Left renal cortex interstitium (tissue), 4 donors: ENCODE results near the gene PDXP. TPM values are rescaled to one million over a fixed set of nuclear protein-coding genes. Genes with fewer than 3 reads are reported as not detected.
"Not testable (repeated sequence)": the region's sequence is repeated elsewhere in the genome, so short reads cannot be mapped to it uniquely, and the experiment has no call there.

Experiments used
- DNase-seq, 4 donors: peaks; one replicate each; pipeline ENCODE4 v3.0.0-alpha.2; 2013; ENCODE audit warnings: low read depth in 4 of 4, low spot score in 2 of 4, missing footprints in 1 of 4
- polyA plus RNA-seq, 4 donors: library from polyadenylated mRNA; unstranded; fragments of 120-200 nt; gene quantifications; one replicate each; pipeline ENCODE4 v1.2.1, GENCODE V29; 2013; ENCODE audit not compliant: insufficient read length in 4 of 4

Gene PDXP, protein sequence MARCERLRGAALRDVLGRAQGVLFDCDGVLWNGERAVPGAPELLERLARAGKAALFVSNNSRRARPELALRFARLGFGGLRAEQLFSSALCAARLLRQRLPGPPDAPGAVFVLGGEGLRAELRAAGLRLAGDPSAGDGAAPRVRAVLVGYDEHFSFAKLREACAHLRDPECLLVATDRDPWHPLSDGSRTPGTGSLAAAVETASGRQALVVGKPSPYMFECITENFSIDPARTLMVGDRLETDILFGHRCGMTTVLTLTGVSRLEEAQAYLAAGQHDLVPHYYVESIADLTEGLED
- 10 to 100 TPM; 16.7 to 22.7 (median 18.4) TPM for polyA plus RNA-seq

DNA sequence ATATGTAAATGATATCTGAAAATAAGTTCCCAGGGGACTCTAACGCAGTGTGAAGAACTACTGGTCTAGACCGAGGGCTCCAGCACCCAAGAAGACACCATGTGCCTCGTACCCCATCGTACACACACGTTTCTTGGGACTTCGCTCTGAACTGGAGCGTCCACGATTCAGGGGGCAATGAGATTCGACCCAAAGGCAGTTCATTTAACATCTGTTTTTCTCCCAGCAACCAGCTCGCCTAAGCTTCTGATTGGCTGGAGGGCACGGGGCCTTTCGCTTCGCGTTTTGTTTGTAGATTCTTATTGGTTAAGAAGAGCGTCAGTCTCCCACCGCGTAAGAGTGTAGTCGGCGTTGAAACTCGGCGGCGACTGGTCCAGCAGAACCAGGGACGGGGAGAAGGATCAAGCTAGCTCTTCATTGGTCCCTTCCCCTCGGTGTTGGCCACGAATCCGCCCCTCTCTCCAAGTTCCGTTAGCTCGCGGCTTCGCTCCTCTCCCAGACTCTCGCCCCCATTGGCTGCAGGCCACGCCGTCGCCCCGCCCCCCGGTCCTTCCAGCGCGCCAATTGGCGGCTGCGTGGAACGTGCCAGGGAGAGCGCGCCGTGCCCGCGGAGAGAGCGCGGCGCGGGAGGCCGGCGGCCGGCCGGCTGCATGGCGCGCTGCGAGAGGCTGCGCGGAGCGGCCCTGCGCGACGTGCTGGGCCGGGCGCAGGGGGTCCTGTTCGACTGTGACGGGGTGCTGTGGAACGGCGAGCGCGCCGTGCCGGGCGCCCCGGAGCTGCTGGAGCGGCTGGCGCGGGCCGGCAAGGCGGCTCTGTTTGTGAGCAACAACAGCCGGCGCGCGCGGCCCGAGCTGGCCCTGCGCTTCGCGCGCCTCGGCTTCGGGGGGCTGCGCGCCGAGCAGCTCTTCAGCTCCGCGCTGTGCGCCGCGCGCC, at the start of gene PDXP:
Gene PDXP, plus strand, starts transcription at position 591 of the 933 bp plus-strand sequence. Its CDS starts 60 bp downstream, at position 651.
- DNase-seq = peak; percentile 98 to 100 (median 98)

GRCh38 chr22:37609240-37610152, 49.0 kb upstream of the PDXP start:
- no peak for DNase-seq

GRCh38 chr22:37610153-37610475, 48.4 kb upstream of the PDXP start:
- not testable (repeated sequence) for DNase-seq

- DNase-seq = no peak
Observed at GRCh38 chr22:37610480-37611129, 47.9 kb upstream of the PDXP start.

- no peak for DNase-seq
Observed at GRCh38 chr22:37611207-37611606, 47.3 kb upstream of the PDXP start.

DNA sequence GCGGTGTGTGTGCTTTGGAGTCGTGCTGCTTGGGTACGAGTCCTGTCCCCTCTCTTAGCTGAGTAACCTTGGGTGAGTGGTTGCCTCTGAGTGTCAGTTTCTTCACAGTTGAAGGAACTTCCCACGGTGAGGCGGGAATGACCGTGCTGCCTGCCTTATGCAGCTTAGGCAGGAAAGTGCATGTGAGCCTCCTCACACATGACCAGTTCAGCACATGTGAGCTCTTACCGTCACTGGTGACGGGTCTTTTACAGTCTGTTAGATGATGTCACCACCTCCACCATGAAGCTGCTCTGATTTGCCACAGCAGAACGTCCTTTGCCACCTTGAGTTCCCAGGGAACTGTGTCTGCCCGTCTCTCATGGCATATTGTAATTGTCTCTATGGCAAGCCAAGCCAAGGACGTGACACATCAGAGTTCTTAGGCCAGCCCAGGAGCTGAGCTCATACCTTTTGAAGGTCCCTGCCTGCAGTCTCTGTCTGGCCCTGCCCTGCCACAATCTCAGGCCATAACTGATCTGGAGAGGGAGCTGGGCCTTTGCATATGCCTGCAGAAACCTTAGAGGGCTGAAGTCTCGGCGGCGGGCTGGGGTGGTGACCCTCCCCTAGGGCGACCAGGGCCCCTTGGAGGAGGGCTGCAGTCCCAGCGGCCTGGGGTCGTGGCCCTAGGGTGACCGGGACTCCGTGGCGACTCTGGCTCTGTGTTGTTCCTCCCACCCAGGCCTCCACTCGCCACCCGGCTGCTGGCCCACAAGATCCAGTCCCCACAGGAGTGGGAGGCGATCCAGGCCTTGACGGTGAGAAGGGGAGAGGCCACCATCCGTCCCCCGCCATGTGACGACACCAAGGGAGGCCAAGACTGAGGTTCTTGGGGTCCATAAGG, 42.1 kb upstream of the PDXP start:
- DNase-seq = no peak

DNA sequence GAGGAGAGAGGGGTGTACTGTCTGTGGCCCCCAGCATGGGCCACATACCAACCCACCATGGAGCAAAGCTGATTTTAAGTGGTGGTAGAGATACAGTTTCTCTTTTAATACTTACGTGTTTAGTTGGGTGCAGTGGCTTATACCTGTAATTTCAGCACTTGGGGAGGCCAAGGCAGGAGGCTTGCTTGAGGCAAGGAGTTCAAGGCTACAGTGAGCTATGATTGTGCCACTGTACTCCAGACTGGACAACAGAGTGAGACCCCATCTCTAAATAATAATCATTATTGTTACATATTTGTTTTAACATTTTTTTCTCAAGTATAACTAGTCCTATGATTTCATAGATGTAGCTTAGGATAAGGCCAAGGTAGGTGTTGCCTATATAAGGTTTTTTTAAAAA, 41.1 kb upstream of the PDXP start:
- DNase-seq = no peak

GRCh38 chr22:37618072-37618656, 40.4 kb upstream of the PDXP start:
- no peak for DNase-seq

DNA sequence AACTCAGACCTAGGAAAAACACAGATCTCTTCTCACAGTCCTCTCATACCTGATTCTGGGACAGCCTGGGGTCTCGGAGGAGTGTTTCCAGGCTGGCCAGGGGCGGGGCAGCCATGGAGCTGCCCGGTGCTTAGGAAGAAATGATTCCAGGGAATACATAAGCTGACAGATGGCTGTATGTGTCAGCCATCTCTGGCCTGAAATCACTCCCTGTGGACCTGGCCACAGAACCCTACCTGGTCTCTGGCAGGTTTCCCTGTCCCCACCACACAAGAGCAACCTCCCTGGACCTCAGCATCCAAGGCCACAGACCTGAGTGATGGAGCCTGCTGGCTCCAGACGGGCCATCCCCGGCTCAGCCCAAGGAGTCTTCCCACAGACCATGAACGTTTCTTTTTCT, 39.8 kb upstream of the PDXP start:
- DNase-seq = no peak

DNA sequence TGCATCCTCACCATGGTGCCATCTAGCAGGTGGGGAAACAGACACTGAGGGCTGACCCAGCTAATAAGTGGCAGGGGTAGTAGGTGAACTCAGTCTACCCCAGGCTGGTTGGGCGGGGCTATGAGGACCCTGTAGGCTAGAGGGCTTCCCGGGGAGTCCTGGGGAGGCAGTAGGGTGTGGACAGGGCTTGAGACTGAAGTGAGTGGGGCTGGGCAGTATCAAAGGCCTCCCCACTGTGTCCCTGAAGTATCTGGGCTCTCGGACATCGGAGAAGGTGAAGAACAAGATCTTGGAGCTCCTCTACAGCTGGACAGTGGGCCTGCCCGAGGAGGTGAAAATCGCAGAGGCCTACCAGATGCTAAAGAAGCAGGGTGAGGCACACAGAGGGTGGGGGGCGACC, 38.5 kb upstream of the PDXP start:
- DNase-seq = no peak

- DNase-seq = no peak
Observed at GRCh38 chr22:37621352-37621860, 37.1 kb upstream of the PDXP start.

DNA sequence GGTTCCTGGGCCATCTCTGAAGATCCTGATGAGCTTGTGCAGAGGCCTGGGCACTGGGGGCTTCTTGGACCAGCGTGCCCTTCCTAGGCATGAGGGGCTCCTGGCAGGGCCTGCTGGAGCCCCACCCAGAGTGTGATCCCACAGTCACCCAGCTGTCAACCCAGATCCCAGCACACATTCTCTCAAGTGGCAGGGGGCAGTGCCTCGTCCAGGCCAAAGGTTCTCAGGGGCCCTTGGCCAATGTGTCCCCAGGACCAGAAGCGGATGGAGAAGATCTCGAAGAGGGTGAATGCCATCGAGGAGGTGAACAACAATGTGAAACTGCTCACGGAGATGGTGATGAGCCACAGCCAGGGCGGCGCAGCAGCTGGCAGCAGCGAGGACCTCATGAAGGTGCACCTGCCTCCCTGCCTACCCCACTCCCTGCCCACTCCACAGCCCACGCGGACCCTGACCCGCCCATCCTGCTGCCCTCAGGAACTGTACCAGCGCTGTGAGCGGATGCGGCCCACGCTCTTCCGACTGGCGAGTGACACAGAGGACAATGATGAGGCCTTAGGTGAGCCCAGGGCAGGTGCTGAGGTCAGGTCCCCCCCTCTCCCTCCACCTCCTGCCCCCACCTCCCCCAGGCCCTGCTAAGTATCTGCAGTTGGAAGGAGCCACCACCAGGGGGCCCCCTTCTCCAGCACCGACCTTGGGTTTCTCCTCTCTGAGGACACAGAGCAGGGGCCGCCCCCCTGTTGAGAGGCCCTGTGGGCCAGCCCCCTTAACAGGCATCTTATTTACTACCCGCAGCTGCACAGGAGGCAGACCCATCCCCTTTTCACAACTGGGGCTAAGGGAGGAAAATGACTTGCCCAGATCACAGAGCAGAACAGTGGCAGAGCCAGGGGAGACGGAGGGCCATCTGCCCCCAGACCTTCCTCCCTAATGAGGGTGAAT, 35.2 kb upstream of the PDXP start:
- no peak for DNase-seq

- DNase-seq = no peak
Observed at GRCh38 chr22:37624017-37624365, 34.5 kb upstream of the PDXP start.

DNA sequence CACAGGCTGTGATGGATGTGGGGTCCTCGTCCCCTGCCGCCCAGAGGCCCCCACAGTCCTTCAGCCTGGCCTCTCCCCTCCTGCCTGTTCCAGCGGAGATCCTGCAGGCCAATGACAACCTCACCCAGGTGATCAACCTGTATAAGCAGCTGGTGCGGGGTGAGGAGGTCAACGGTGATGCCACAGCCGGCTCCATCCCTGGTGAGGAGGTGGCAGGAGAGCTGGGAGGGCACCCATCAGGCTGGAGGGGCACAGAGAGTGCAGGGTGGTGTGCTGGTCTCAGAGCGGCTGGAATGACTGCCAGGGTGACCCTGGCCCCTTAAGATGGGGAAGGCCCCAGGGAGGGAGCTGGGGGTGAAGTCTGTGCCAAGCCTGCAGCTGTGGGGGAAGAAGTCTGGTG, 33.6 kb upstream of the PDXP start:
- DNase-seq = no peak

DNA sequence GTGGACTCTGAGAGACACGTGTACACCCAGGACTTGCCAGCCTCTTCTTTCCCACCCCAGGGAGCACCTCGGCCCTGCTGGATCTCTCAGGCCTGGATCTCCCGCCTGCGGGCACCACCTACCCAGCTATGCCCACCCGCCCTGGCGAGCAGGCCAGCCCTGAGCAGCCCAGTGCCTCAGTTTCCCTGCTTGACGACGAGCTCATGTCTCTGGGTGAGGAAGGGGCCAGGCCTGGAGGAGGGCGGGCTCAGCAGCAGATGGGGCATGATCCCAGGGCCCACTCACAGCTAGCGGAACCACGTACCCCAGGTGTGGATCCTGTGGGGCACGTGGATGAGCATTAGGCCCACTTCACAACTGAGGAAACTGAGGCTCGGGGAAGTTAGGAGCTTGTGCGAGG, 32.8 kb upstream of the PDXP start:
- no peak for DNase-seq

GRCh38 chr22:37626144-37626543, 32.4 kb upstream of the PDXP start:
- DNase-seq = no peak

- DNase-seq = no peak
Observed at GRCh38 chr22:37626556-37627075, 31.9 kb upstream of the PDXP start.

DNA sequence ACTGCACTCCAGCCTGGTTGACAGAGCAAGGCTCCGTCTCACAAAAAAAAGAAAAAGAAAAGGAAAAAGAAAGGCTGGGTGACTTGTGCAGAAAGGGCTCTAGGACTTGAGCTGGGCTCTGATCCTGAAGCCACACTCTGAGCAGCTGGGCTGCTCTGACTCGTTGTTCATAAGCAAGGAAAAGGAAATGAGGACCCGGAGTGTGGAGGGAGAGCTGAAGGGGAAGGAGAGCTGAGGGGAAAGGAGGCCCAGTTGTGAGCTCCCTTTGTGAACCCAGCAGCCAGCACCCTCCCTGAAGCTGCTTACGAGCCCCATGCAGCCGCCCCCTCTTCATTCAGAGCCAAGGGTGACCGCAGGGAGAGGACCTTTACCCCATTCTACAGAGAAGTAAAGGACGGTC, 31.4 kb upstream of the PDXP start:
- DNase-seq = no peak
